SK-N-SH treated with all-trans-retinoic acid at 6 μM for 48 hours (cell line): Measurements from ENCODE around the gene MYCBP2.

Source experiments
- ATAC-seq: fragments of 200-7000 bp; cut with Tn5 transposase; 3 replicates; pipeline ENCODE4 v1.9.1; 2020; ENCODE audit warnings: mild to moderate bottlenecking, moderate library complexity
- ARNTL ChIP-seq: fragments of 450-650 bp; formaldehyde crosslinking; IDR thresholded peaks from 2 replicates; pipeline ENCODE4 v1.5.0; 2020; ENCODE audit warnings: low read depth, mild to moderate bottlenecking, moderate library complexity, borderline replicate concordance
- BACH2 ChIP-seq: fragments of 250-450 bp; sonication (Bioruptor Pico); IDR thresholded peaks from 2 replicates; pipeline ENCODE4 v1.9.0; 2021; ENCODE audit warnings: mild to moderate bottlenecking, borderline replicate concordance
- CSDC2 ChIP-seq: fragments of 250-450 bp; sonication (Bioruptor Pico); IDR thresholded peaks from 2 replicates; pipeline ENCODE4 v1.5.0; 2020; ENCODE audit warnings: mild to moderate bottlenecking, moderate library complexity
- CSRNP3 ChIP-seq: fragments of 250-450 bp; sonication (Bioruptor Pico); IDR thresholded peaks from 2 replicates; pipeline ENCODE4 v1.5.1; 2021; ENCODE audit warnings: mild to moderate bottlenecking, moderate library complexity
- ESRRG ChIP-seq: fragments of 250-450 bp; sonication (Bioruptor Pico); IDR thresholded peaks from 2 replicates; pipeline ENCODE4 v1.6.1; 2021; ENCODE audit warnings: mild to moderate bottlenecking
- GLIS3 ChIP-seq: fragments of 250-450 bp; sonication (Bioruptor Pico); IDR thresholded peaks from 2 replicates; pipeline ENCODE4 v1.5.0; 2020; ENCODE audit warnings: mild to moderate bottlenecking, moderate library complexity
- ISL1 ChIP-seq: fragments of 250-450 bp; sonication (Bioruptor Pico); IDR thresholded peaks from 2 replicates; pipeline ENCODE4 v2.1.2; 2022; ENCODE audit warnings: mild to moderate bottlenecking, moderate library complexity
- OSR1 ChIP-seq: fragments of 250-450 bp; sonication (Bioruptor Pico); IDR thresholded peaks from 2 replicates; pipeline ENCODE4 v1.8.0; 2022; ENCODE audit warnings: moderate library complexity, mild to moderate bottlenecking, inconsistent platforms
- POU6F1 ChIP-seq: fragments of 250-450 bp; sonication (Bioruptor Pico); IDR thresholded peaks from 2 replicates; pipeline ENCODE4 v1.8.0; 2021; ENCODE audit warnings: low read depth, mild to moderate bottlenecking, moderate library complexity, borderline replicate concordance
- PPARA ChIP-seq: fragments of 250-450 bp; sonication (Bioruptor Pico); IDR thresholded peaks from 2 replicates; pipeline ENCODE4 v1.5.0; 2020; ENCODE audit warnings: mild to moderate bottlenecking, borderline replicate concordance
- RARB ChIP-seq: fragments of 250-450 bp; sonication (Bioruptor Pico); IDR thresholded peaks from 2 replicates; pipeline ENCODE4 v1.8.0; 2021; ENCODE audit warnings: mild to moderate bottlenecking, moderate library complexity
- SNAI2 ChIP-seq: fragments of 250-450 bp; sonication (Bioruptor Pico); IDR thresholded peaks from 2 replicates; pipeline ENCODE4 v1.5.0; 2020; ENCODE audit warnings: mild to moderate bottlenecking, moderate library complexity
- TCF4 ChIP-seq: fragments of 250-450 bp; sonication (Bioruptor Pico); IDR thresholded peaks from 2 replicates; pipeline ENCODE4 v1.8.0; 2021; ENCODE audit warnings: mild to moderate bottlenecking, moderate library complexity, borderline replicate concordance
- TOX ChIP-seq: fragments of 250-450 bp; sonication (Bioruptor Pico); IDR thresholded peaks from 2 replicates; pipeline ENCODE4 v1.8.0; 2021; ENCODE audit warnings: mild to moderate bottlenecking, moderate library complexity, borderline replicate concordance
- ZC3H10 ChIP-seq: fragments of 250-450 bp; sonication (Bioruptor Pico); IDR thresholded peaks from 2 replicates; pipeline ENCODE4 v1.5.1; 2021; ENCODE audit warnings: mild to moderate bottlenecking, moderate library complexity
- ZFP30 ChIP-seq: fragments of 450-650 bp; formaldehyde crosslinking; IDR thresholded peaks from 2 replicates; pipeline ENCODE4 v1.5.0; 2022; ENCODE audit warnings: mild to moderate bottlenecking, moderate library complexity
- ZNF565 ChIP-seq: fragments of 450-650 bp; formaldehyde crosslinking; conservative IDR thresholded peaks from 2 replicates; pipeline ENCODE4 v1.5.0; 2020; ENCODE audit warnings: low read depth, mild to moderate bottlenecking, moderate library complexity
- ZNF70 ChIP-seq: fragments of 450-650 bp; formaldehyde crosslinking; IDR thresholded peaks from 2 replicates; pipeline ENCODE4 v1.5.0; 2020; ENCODE audit warnings: mild to moderate bottlenecking, moderate library complexity
- ZNF8 ChIP-seq: fragments of 450-650 bp; formaldehyde crosslinking; IDR thresholded peaks from 2 replicates; pipeline ENCODE4 v1.5.0; 2020; ENCODE audit warnings: mild to moderate bottlenecking, moderate library complexity
- TF ChIP-seq, protein P1 (sequence below): fragments of 250-450 bp; sonication (Bioruptor Pico); IDR thresholded peaks from 2 replicates; pipeline ENCODE4 v1.5.0; 2020; ENCODE audit warnings: mild to moderate bottlenecking, moderate library complexity
- TF ChIP-seq, protein P2 (sequence below): fragments of 250-450 bp; sonication (Bioruptor Pico); IDR thresholded peaks from 2 replicates; pipeline ENCODE4 v1.8.0; 2020; ENCODE audit warnings: mild to moderate bottlenecking, moderate library complexity, borderline replicate concordance

MYCBP2 gene

GRCh38 chr13:77029436-77029835 lies 297.5 kb downstream of the MYCBP2 start:
- TF ChIP-seq, protein P1, sequence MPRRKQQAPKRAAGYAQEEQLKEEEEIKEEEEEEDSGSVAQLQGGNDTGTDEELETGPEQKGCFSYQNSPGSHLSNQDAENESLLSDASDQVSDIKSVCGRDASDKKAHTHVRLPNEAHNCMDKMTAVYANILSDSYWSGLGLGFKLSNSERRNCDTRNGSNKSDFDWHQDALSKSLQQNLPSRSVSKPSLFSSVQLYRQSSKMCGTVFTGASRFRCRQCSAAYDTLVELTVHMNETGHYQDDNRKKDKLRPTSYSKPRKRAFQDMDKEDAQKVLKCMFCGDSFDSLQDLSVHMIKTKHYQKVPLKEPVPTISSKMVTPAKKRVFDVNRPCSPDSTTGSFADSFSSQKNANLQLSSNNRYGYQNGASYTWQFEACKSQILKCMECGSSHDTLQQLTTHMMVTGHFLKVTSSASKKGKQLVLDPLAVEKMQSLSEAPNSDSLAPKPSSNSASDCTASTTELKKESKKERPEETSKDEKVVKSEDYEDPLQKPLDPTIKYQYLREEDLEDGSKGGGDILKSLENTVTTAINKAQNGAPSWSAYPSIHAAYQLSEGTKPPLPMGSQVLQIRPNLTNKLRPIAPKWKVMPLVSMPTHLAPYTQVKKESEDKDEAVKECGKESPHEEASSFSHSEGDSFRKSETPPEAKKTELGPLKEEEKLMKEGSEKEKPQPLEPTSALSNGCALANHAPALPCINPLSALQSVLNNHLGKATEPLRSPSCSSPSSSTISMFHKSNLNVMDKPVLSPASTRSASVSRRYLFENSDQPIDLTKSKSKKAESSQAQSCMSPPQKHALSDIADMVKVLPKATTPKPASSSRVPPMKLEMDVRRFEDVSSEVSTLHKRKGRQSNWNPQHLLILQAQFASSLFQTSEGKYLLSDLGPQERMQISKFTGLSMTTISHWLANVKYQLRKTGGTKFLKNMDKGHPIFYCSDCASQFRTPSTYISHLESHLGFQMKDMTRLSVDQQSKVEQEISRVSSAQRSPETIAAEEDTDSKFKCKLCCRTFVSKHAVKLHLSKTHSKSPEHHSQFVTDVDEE (CRISPR knock-in tag), result no peak
- TF ChIP-seq CSRNP3 (no peak), GLIS3 (CRISPR knock-in tag) (no peak), ISL1 (CRISPR knock-in tag) (no peak), ZC3H10 (CRISPR knock-in tag) (no peak), RARB (no peak), TOX (CRISPR knock-in tag) (no peak), POU6F1 (CRISPR knock-in tag) (no peak), ARNTL (CRISPR knock-in tag) (no peak), CSDC2 (CRISPR knock-in tag) (no peak), SNAI2 (CRISPR knock-in tag) (no peak), ZNF8 (CRISPR knock-in tag) (no peak), ZNF70 (CRISPR knock-in tag) (no peak), ZFP30 (CRISPR knock-in tag) (no peak), ESRRG (CRISPR knock-in tag) (no peak), OSR1 (no peak)
- TF ChIP-seq, protein P2, sequence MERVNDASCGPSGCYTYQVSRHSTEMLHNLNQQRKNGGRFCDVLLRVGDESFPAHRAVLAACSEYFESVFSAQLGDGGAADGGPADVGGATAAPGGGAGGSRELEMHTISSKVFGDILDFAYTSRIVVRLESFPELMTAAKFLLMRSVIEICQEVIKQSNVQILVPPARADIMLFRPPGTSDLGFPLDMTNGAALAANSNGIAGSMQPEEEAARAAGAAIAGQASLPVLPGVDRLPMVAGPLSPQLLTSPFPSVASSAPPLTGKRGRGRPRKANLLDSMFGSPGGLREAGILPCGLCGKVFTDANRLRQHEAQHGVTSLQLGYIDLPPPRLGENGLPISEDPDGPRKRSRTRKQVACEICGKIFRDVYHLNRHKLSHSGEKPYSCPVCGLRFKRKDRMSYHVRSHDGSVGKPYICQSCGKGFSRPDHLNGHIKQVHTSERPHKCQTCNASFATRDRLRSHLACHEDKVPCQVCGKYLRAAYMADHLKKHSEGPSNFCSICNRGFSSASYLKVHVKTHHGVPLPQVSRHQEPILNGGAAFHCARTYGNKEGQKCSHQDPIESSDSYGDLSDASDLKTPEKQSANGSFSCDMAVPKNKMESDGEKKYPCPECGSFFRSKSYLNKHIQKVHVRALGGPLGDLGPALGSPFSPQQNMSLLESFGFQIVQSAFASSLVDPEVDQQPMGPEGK (CRISPR knock-in tag), result no peak
- ATAC-seq, result no peak

- no peak; the same call in 2 of the 3 replicates for ATAC-seq
- no peak for TF ChIP-seq TOX (CRISPR knock-in tag)
- TF ChIP-seq PPARA (CRISPR knock-in tag), result no peak
- no peak for TF ChIP-seq ZNF8 (CRISPR knock-in tag)
- no peak for TF ChIP-seq TCF4 (CRISPR knock-in tag)
- TF ChIP-seq ZC3H10 (CRISPR knock-in tag), result no peak
- no peak for TF ChIP-seq CSRNP3
- TF ChIP-seq RARB, result no peak
- TF ChIP-seq ZNF565 (CRISPR knock-in tag), result no peak
- TF ChIP-seq, protein P2 (CRISPR knock-in tag), result no peak
- TF ChIP-seq, protein P1 (CRISPR knock-in tag), result no peak
- TF ChIP-seq CSDC2 (CRISPR knock-in tag), result no peak
- no peak for TF ChIP-seq ISL1 (CRISPR knock-in tag)
- no peak for TF ChIP-seq BACH2
- TF ChIP-seq ZNF70 (CRISPR knock-in tag), result no peak
- TF ChIP-seq ARNTL (CRISPR knock-in tag), result no peak
- TF ChIP-seq POU6F1 (CRISPR knock-in tag), result no peak
- no peak for TF ChIP-seq ESRRG (CRISPR knock-in tag)
Observed at GRCh38 chr13:77028202-77028601, 298.7 kb downstream of the MYCBP2 start.
